Stomach (tissue), 4 donors: ENCODE measurements around the gene MAP7.

Source experiments
- EP300 ChIP-seq: sonication (generic); formaldehyde crosslinking; IDR thresholded peaks from one replicate; pipeline ENCODE4 v1.6.1; 2017; ENCODE audit warnings: antibody characterized with exemption
- POLR2A ChIP-seq, 4 donors: fragments of 450-650 bp; IDR thresholded peaks; one replicate each; pipeline ENCODE4 v1.6.1; 2016; ENCODE audit warnings: antibody characterized with exemption in 4 of 4, control low read depth in 2 of 4, mild to moderate bottlenecking in 1 of 4, moderate library complexity in 1 of 4
- POLR2AphosphoS5 ChIP-seq, 3 donors: sonication (generic); formaldehyde crosslinking; IDR thresholded peaks; one replicate each; pipeline ENCODE4 v1.6.1; 2016; ENCODE audit warnings: antibody characterized with exemption in 3 of 3
- TF ChIP-seq, protein P1 (sequence below), 7 experiments: fragments of 450-650 bp in 4 of 7; fragments of 200-600 bp in 3 of 7; sonication (generic) in 3 of 7; IDR thresholded peaks; one replicate each; pipeline ENCODE4 v1.5.1; 2016 to 2019; ENCODE audit warnings: antibody characterized with exemption in 7 of 7, control low read depth in 2 of 7, mild to moderate bottlenecking in 1 of 7

DNA sequence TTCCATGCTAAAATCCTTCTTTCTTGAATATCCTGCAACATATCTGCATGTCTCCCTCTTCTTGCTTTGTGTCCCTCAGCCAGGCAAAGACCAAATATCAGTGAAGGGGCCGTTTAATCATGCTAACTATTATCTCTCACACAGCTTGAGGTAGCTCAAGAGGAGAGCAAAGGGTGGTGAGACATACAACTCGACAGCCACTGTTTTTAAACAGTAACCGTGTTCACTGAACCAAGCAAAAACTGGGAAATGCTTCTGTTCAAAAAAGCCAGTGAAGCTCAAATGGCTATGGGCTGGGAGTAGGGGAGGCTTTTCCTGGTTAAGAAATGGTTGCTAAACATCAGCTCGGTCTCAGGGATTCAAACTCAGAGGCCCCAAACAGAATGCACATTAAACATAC lies 83.4 kb downstream of the MAP7 start:
- TF ChIP-seq POLR2A (IDR thresholded peaks at IDR 0.05) (no peak), EP300 (no peak), POLR2AphosphoS5 (IDR thresholded peaks at IDR 0.05) (no peak)
- TF ChIP-seq, protein P1, sequence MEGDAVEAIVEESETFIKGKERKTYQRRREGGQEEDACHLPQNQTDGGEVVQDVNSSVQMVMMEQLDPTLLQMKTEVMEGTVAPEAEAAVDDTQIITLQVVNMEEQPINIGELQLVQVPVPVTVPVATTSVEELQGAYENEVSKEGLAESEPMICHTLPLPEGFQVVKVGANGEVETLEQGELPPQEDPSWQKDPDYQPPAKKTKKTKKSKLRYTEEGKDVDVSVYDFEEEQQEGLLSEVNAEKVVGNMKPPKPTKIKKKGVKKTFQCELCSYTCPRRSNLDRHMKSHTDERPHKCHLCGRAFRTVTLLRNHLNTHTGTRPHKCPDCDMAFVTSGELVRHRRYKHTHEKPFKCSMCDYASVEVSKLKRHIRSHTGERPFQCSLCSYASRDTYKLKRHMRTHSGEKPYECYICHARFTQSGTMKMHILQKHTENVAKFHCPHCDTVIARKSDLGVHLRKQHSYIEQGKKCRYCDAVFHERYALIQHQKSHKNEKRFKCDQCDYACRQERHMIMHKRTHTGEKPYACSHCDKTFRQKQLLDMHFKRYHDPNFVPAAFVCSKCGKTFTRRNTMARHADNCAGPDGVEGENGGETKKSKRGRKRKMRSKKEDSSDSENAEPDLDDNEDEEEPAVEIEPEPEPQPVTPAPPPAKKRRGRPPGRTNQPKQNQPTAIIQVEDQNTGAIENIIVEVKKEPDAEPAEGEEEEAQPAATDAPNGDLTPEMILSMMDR (IDR thresholded peaks at IDR 0.05) = no peak
